ENCODE measurements around the gene C10orf143.

C10orf143 gene

GRCh38 chr10:130049987-130050386 lies 60.6 kb downstream of the C10orf143 start (continued):
- no peak for TF ChIP-seq ZNF692 (tag by site-specific recombination; IDR thresholded peaks at IDR 0.05)
- no peak for TF ChIP-seq ZNF16 (tag by site-specific recombination; IDR thresholded peaks at IDR 0.05; ENCODE audit: low read depth)
- TF ChIP-seq ZNF521 (tag by site-specific recombination; IDR thresholded peaks at IDR 0.05): no peak
- TF ChIP-seq ZBTB6 (tag by site-specific recombination; IDR thresholded peaks at IDR 0.05): no peak
- TF ChIP-seq PBX3 (CRISPR knock-in tag; IDR thresholded peaks at IDR 0.05): no peak
- TF ChIP-seq ZNF350 (tag by site-specific recombination; IDR thresholded peaks at IDR 0.05): no peak
- TF ChIP-seq GLIS1 (tag by site-specific recombination; IDR thresholded peaks at IDR 0.05): no peak
- no peak for TF ChIP-seq MYNN (tag by site-specific recombination; IDR thresholded peaks at IDR 0.05; ENCODE audit: borderline replicate concordance)
- TF ChIP-seq ZNF280C (tag by site-specific recombination; IDR thresholded peaks at IDR 0.05): no peak
- TF ChIP-seq, protein P1, sequence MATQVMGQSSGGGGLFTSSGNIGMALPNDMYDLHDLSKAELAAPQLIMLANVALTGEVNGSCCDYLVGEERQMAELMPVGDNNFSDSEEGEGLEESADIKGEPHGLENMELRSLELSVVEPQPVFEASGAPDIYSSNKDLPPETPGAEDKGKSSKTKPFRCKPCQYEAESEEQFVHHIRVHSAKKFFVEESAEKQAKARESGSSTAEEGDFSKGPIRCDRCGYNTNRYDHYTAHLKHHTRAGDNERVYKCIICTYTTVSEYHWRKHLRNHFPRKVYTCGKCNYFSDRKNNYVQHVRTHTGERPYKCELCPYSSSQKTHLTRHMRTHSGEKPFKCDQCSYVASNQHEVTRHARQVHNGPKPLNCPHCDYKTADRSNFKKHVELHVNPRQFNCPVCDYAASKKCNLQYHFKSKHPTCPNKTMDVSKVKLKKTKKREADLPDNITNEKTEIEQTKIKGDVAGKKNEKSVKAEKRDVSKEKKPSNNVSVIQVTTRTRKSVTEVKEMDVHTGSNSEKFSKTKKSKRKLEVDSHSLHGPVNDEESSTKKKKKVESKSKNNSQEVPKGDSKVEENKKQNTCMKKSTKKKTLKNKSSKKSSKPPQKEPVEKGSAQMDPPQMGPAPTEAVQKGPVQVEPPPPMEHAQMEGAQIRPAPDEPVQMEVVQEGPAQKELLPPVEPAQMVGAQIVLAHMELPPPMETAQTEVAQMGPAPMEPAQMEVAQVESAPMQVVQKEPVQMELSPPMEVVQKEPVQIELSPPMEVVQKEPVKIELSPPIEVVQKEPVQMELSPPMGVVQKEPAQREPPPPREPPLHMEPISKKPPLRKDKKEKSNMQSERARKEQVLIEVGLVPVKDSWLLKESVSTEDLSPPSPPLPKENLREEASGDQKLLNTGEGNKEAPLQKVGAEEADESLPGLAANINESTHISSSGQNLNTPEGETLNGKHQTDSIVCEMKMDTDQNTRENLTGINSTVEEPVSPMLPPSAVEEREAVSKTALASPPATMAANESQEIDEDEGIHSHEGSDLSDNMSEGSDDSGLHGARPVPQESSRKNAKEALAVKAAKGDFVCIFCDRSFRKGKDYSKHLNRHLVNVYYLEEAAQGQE (tag by site-specific recombination; IDR thresholded peaks at IDR 0.05): no peak
- TF ChIP-seq, protein P2, sequence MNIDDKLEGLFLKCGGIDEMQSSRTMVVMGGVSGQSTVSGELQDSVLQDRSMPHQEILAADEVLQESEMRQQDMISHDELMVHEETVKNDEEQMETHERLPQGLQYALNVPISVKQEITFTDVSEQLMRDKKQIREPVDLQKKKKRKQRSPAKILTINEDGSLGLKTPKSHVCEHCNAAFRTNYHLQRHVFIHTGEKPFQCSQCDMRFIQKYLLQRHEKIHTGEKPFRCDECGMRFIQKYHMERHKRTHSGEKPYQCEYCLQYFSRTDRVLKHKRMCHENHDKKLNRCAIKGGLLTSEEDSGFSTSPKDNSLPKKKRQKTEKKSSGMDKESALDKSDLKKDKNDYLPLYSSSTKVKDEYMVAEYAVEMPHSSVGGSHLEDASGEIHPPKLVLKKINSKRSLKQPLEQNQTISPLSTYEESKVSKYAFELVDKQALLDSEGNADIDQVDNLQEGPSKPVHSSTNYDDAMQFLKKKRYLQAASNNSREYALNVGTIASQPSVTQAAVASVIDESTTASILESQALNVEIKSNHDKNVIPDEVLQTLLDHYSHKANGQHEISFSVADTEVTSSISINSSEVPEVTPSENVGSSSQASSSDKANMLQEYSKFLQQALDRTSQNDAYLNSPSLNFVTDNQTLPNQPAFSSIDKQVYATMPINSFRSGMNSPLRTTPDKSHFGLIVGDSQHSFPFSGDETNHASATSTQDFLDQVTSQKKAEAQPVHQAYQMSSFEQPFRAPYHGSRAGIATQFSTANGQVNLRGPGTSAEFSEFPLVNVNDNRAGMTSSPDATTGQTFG (tag by site-specific recombination; IDR thresholded peaks at IDR 0.05; ENCODE audit: borderline replicate concordance): no peak

- no peak overlapping the region for H3K4me3 ChIP-seq (ENCODE audit: low read depth, low read length)
- H3K36me3 ChIP-seq (ENCODE audit: control insufficient read depth in 2 of 2, insufficient read depth in 1 of 2, low read length in 2 of 2): no peaks in the 10 kb centered on the region
- H3K4me1 ChIP-seq (ENCODE audit: control insufficient read depth, insufficient read depth, low read length): no peaks in the 10 kb centered on the region
- H3K9me3 ChIP-seq (ENCODE audit: control insufficient read depth, insufficient read depth, low read depth, low read length): no peaks in the 10 kb centered on the region
- ChIA-PET CTCF (interaction anchor here (0.6 to 1.2 kb wide), 2 partner anchors 72 to 192 kb away, joined by 3 read pairs; no protein-coding TSS in a partner anchor), POLR2A (no interaction called here)
- no peak overlapping the region for H3K27ac ChIP-seq (ENCODE audit: extremely low read depth, low read depth, low read length)
- TF ChIP-seq, protein P1 (tag by site-specific recombination; IDR thresholded peaks at IDR 0.05): no peak
- TF ChIP-seq REPIN1 (tag by site-specific recombination; IDR thresholded peaks at IDR 0.05; ENCODE audit: low read depth) (no peak), YY2 (tag by site-specific recombination; IDR thresholded peaks at IDR 0.05) (no peak), ZNF776 (tag by site-specific recombination; IDR thresholded peaks at IDR 0.05; ENCODE audit: borderline replicate concordance) (no peak), ZNF658 (tag by site-specific recombination; IDR thresholded peaks at IDR 0.05) (no peak), KLF1 (tag by site-specific recombination; IDR thresholded peaks at IDR 0.05) (no peak), ZNF670 (tag by site-specific recombination; IDR thresholded peaks at IDR 0.05; ENCODE audit: low read depth) (no peak), ZBTB17 (tag by site-specific recombination; IDR thresholded peaks at IDR 0.05) (no peak), ZBTB48 (tag by site-specific recombination; IDR thresholded peaks at IDR 0.05) (no peak)
These were observed 61.4 kb downstream of the C10orf143 start for GRCh38 chr10:130049244-130049643.

Data from HEK293 (cell line).